LNCaP clone FGC (cell line): ENCODE measurements around the gene SALL1.

Experiments
- DNase-seq: peaks from one replicate; pipeline ENCODE4 v3.0.0-alpha.2; 2011; ENCODE audit warnings: low read depth
- H3K4me3 ChIP-seq: 2 replicates; pipeline ENCODE4 v1.5.1; 2011; ENCODE audit warnings: mild to moderate bottlenecking, low read depth, low read length, control low read depth
- TF ChIP-seq, protein P1 (sequence below): IDR thresholded peaks from 2 replicates; pipeline ENCODE4 v1.5.1; 2012; ENCODE audit warnings: mild to moderate bottlenecking; ENCODE audit not compliant: control insufficient read depth, insufficient read depth; ENCODE audit errors: extremely low read depth

Gene SALL1

DNA sequence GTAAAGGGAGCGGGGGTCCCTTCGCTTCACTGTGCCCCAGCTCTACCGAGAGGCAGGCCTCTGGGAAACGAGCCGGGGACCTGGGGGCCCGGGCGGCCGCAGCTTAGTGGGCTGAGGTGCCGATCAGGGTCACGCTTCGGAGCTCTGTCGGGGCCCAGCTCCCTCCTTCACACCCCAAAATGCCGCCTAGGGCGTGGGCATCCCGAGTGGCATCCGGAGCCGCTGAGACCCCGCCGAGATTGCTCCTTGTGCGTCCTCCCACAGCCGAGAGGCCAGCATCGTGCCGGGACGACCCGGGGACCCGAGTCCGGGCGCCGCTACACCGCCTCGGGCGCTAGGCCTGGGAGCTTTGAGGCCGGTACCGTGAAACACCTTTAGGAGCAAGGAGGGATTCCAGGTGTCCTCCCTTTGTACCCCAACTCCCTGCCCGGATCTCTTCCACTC lies 1.3 kb downstream of the SALL1 start:
- no peak overlapping the region for H3K4me3 ChIP-seq

DNA sequence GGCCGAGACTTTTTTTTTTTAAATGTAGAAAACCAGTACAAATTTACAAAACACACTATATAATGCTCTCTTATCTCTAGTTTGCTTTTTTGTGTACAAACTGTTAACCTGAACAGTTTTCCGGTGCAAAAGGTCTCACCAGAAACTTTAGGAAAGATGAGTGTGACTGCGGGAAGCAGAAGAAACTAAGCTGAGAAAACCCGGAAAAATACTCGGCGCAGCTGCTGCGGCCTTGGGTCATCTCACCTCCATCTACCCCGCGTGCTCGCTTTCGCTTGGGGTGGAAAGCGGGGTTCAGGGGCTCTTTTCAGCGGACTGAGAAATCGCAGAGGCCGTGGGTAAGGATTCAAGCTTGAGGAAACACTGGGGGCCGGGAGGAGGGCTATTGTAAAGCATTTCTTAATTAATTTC lies 1.8 kb downstream of the SALL1 start:
- H3K4me3 ChIP-seq, result no peak overlapping the region
- DNase-seq, result no peak
- TF ChIP-seq, protein P1, sequence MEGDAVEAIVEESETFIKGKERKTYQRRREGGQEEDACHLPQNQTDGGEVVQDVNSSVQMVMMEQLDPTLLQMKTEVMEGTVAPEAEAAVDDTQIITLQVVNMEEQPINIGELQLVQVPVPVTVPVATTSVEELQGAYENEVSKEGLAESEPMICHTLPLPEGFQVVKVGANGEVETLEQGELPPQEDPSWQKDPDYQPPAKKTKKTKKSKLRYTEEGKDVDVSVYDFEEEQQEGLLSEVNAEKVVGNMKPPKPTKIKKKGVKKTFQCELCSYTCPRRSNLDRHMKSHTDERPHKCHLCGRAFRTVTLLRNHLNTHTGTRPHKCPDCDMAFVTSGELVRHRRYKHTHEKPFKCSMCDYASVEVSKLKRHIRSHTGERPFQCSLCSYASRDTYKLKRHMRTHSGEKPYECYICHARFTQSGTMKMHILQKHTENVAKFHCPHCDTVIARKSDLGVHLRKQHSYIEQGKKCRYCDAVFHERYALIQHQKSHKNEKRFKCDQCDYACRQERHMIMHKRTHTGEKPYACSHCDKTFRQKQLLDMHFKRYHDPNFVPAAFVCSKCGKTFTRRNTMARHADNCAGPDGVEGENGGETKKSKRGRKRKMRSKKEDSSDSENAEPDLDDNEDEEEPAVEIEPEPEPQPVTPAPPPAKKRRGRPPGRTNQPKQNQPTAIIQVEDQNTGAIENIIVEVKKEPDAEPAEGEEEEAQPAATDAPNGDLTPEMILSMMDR, result no peak

More for the DNA sequence above, 1.3 kb downstream of the SALL1 start:
- no peak for DNase-seq
- TF ChIP-seq, protein P1, result no peak

DNA sequence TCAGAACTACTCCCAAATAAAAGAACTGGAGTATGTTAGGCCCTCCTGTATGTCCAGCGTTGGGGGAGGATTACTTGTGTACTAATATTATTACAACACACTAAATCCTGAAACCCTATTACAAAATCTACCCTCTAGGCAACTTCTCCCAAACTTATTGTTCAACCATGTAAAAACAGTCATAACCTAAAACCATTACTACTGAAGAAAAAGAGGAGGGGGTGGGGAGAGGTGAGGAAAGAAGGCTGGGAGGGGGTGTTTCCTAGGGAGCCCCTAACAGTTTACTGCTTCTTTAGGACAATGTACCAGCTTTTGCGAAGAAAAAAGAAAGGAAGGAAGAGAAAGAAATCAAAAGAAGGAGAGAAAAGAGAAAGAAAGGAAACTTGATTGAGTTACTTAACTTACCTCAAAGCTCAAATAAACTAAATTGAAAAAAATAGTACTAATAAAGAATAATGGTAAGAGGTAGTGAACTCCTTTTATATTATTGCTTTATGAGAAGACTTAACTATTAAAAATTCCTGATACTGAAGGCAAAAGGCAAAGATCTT lies 2.3 kb downstream of the SALL1 start:
- TF ChIP-seq, protein P1, result no peak
- H3K4me3 ChIP-seq, result no peak overlapping the region

DNA sequence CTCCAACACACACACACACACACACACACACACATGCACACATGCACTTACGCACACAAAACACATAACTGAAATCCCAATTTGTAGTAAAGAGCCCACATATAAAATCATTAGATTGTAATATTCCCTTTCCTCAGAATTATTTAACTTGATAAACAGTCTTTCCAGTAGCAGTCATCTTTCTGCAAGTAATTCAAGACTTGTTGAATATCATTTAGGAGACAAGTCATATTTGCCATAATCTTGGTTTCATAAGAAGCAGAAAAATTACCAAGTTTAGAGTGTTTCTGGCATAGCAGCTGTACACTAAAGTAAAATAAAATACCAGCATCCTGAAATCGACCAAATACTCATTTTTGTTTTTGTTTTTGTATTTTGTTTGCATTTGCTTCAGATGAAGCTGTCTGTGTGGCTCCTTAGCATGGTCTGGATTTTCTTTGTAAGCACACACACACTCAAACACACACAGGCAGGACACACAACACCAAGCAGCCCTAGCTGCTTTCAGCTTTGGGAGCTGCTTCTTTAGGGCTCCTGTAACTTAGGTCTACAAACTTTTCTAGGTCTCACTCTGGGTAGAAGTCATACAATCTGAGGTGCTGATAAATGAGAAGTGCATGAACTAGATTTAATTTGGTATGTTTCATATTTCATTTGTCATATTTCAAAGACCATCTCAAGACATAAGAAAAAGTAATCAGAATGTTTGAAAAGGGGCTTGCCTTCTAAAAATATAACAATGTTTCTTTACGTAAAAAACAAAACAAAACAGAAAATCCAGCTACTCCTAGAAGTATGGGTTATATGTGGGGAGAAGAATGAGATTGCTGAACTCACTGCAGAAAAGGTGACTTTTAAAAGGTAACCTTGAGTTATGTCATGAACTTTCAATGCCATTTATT lies 3.0 kb downstream of the SALL1 start:
- DNase-seq, result no peak
- no peak overlapping the region for H3K4me3 ChIP-seq
- TF ChIP-seq, protein P1, result no peak

More for the DNA sequence above, 2.3 kb downstream of the SALL1 start:
- DNase-seq, result no peak

DNA sequence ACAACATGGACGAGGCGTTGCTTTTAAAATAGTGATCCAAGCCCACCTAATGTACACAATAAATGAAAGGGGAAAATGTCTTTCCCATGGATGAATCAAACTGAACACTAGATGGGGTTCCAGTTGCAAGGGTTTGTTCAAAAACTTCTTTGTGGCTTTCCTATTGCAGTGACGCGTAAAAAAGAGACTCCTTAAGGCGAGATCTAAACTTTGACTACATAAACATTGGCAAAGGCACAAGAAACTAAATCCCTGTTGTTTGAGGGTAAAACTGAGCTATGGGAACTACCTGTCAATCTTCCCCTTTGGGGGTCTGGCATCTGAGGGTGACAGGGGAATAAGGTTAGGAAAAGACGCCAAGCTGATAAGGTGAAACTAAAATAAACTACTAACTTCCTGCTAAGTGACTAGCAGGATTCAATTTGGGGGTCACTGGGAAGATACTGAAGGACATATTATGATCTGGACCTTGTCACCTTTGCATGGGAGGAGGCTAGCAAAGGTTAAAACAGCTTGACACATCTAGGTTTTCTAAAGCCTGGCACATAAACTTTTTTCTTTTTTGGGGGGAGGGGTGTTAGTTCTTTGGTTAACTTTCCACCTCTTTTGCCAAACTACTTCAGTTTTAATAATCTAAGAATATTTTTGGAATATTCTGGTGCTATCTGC lies 4.7 kb downstream of the SALL1 start:
- DNase-seq, result no peak
- H3K4me3 ChIP-seq, result no peak overlapping the region
- TF ChIP-seq, protein P1, result peak; percentile 36; the same call in 1 of the 2 replicates

DNA sequence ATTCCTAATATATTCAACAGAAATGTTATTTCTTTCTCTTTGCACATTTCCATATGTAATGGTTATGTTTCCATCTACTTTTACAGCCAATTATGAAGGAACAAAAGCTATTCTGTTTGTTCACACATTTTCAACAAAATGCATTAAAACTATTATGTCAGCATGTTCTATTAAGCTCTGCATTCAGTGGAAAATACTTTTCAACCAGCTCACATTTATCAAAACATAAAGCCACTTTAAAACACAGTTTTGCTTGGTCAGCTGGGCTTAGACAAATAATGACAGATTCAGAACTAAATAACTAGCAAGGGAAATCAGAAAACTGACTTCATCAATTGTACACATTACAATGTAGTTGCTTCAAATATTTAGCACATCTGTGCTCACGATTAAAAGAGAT lies 6.9 kb downstream of the SALL1 start:
- H3K4me3 ChIP-seq, result no peak overlapping the region
- DNase-seq, result no peak
- TF ChIP-seq, protein P1, result no peak
